ENCODE results near the gene SLC9A8. TPM values are rescaled to one million over a fixed set of nuclear protein-coding genes. Genes with fewer than 3 reads are reported as not detected.

SLC9A8 gene
- total and polyA plus RNA-seq, 9 of the 15 experiments (the other 6 are each of a cell fraction or from before 2014, with no cell fraction given), result 0.56 to 9.7 (median 5.0) TPM

- no peak for FAIRE-seq
- Histone ChIP-seq H3K4me2 (ENCODE audit: insufficient read depth, low read length) (no peak overlapping the region), H3K27me3 (ENCODE audit: control insufficient read depth in 2 of 2, insufficient read depth in 2 of 2, low read length in 2 of 2) (no peaks in the 10 kb centered on the region), H3K9me3 (replicated peaks; ENCODE audit: control insufficient read depth, insufficient read depth, low read depth, low read length) (no peaks in the 10 kb centered on the region), H2AFZ (ENCODE audit: low read depth, low read length) (no peak overlapping the region), H3K27ac (ENCODE audit: extremely low read depth, low read depth, low read length) (no peak overlapping the region), H3K36me3 (ENCODE audit: control insufficient read depth, insufficient read depth, low read length) (peaks cover 64% of the 10 kb centered on the region), H3K4me1 (replicated peaks in 1 of 2; ENCODE audit: control insufficient read depth in 2 of 2, insufficient read depth in 2 of 2, low read length in 2 of 2) (no peaks in the 10 kb centered on the region), H3K79me2 (ENCODE audit: control insufficient read depth, insufficient read depth, low read length) (no peaks in the 10 kb centered on the region; the same call in 2 of the 3 replicates), H3K9me1 (ENCODE audit: control insufficient read depth, insufficient read depth, low read length) (no peaks in the 10 kb centered on the region), H3K9ac (ENCODE audit: insufficient read depth in 1 of 2, low read depth in 2 of 2, low read length in 2 of 2) (no peak overlapping the region), H4K20me1 (replicated peaks; ENCODE audit: control insufficient read depth, insufficient read depth, low read length) (no peaks in the 10 kb centered on the region), H3K4me3 (no peak overlapping the region)
- no peak for ATAC-seq
- no TSS peak for BruUV-seq (replicated peaks)
- ChIA-PET CTCF (ENCODE audit: low intra/inter-chr PET ratio) (interaction anchor here (0.6 to 2.3 kb wide), 2 partner anchors 211 to 1071 kb away, joined by 3 to 24 read pairs; no protein-coding TSS in a partner anchor), POLR2A (interaction anchor here (0.8 kb wide), 1 partner anchor 10 kb away, joined by 4 read pairs; no protein-coding TSS in a partner anchor)
- in situ Hi-C loops (cut with MboI), result no loop called here
- TF ChIP-seq ELF1 (tag; IDR thresholded peaks at IDR 0.05) (no peak), BRF1 (IDR thresholded peaks at IDR 0.05; ENCODE audit: borderline replicate concordance, extremely low read depth, insufficient read length) (no peak), ZNF24 (IDR thresholded peaks at IDR 0.05) (no peak), ZNF316 (IDR thresholded peaks at IDR 0.05) (no peak), TBP (optimal IDR thresholded peaks at IDR 0.05; ENCODE audit: low read depth, low read length) (no peak)
- no peak for DNase-seq (ENCODE audit: extremely low read depth in 1 of 4, low spot score in 3 of 4)
- 97% methylated on average over 2 of the region's 2 CpGs for WGBS (ENCODE audit: insufficient coverage, low coverage, missing lambda C conversion rate)
- intact Hi-C loops (cut with micrococcal nuclease), result no loop called here
Observed at GRCh38 chr20:49821381-49821780, 8.8 kb downstream of the SLC9A8 start.

- no peaks in the 10 kb centered on the region for H4K20me1 ChIP-seq (replicated peaks; ENCODE audit: control insufficient read depth, insufficient read depth, low read length)
- DNase-seq (ENCODE audit: extremely low read depth in 1 of 4, low spot score in 3 of 4) (no peak), ATAC-seq (peak; percentile 48; the same call in 2 of the 3 replicates), FAIRE-seq (no peak)
- ChIA-PET CTCF (ENCODE audit: low intra/inter-chr PET ratio) (interaction anchor here (0.6 to 2.3 kb wide), 2 partner anchors 211 to 1071 kb away, joined by 3 to 24 read pairs; no protein-coding TSS in a partner anchor), POLR2A (interaction anchor here (0.8 kb wide), 1 partner anchor 10 kb away, joined by 4 read pairs; no protein-coding TSS in a partner anchor)
- no peak overlapping the region for H3K4me2 ChIP-seq (ENCODE audit: insufficient read depth, low read length)
- H3K9me3 ChIP-seq (replicated peaks; ENCODE audit: control insufficient read depth, insufficient read depth, low read depth, low read length), result no peaks in the 10 kb centered on the region
- no peaks in the 10 kb centered on the region; the same call in 2 of the 3 replicates for H3K79me2 ChIP-seq (ENCODE audit: control insufficient read depth, insufficient read depth, low read length)
- H3K27me3 ChIP-seq (ENCODE audit: control insufficient read depth in 2 of 2, insufficient read depth in 2 of 2, low read length in 2 of 2), result no peaks in the 10 kb centered on the region
- no peak overlapping the region for H3K9ac ChIP-seq (ENCODE audit: insufficient read depth in 1 of 2, low read depth in 2 of 2, low read length in 2 of 2)
- intact Hi-C loops (cut with micrococcal nuclease), result no loop called here
- H2AFZ ChIP-seq (ENCODE audit: low read depth, low read length), result no peak overlapping the region
- no peak overlapping the region for H3K27ac ChIP-seq (ENCODE audit: extremely low read depth, low read depth, low read length)
- in situ Hi-C loops (cut with MboI), result no loop called here
- H3K4me1 ChIP-seq (replicated peaks in 1 of 2; ENCODE audit: control insufficient read depth in 2 of 2, insufficient read depth in 2 of 2, low read length in 2 of 2), result no peaks in the 10 kb centered on the region
- H3K36me3 ChIP-seq (ENCODE audit: control insufficient read depth, insufficient read depth, low read length), result peaks cover 62% of the 10 kb centered on the region
- H3K4me3 ChIP-seq, result no peak overlapping the region
- no TSS peak for BruUV-seq (replicated peaks)
- no peaks in the 10 kb centered on the region for H3K9me1 ChIP-seq (ENCODE audit: control insufficient read depth, insufficient read depth, low read length)
- 53% methylated on average over 2 of the region's 2 CpGs for WGBS (ENCODE audit: insufficient coverage, low coverage, missing lambda C conversion rate)
- TF ChIP-seq ZFP91 (CRISPR knock-in tag; IDR thresholded peaks at IDR 0.05) (no peak), PML (IDR thresholded peaks at IDR 0.05; ENCODE audit: low read length) (no peak), ZNF79 (CRISPR knock-in tag; IDR thresholded peaks at IDR 0.05; ENCODE audit: low read depth) (0 out of 2 replicates have a peak, but pooled peaks have one; percentile 29), ATF1 (CRISPR knock-in tag; IDR thresholded peaks at IDR 0.05) (no peak), ATF1 (tag; IDR thresholded peaks at IDR 0.05) (no peak), CTCF (IDR thresholded peaks at IDR 0.05 in 2 of 3, conservative IDR thresholded peaks at IDR 0.05 in 1 of 3; ENCODE audit: insufficient read depth in 2 of 3, low read depth in 1 of 3, low read length in 3 of 3) (peak in 2 of 3 experiments; percentile 30 to 36; a peak in 3 of 6 replicates), BDP1 (IDR thresholded peaks at IDR 0.05; ENCODE audit: insufficient read depth, insufficient read length) (no peak), KDM1A (IDR thresholded peaks at IDR 0.05) (0 out of 4 replicates have a peak, but pooled peaks of 1 of the 2 experiments have one; percentile 38)
Observed at GRCh38 chr20:49821870-49822331, 9.3 kb downstream of the SLC9A8 start.

Data from K562 (cell line).